Kidney epithelial cell (primary cell): Measurements from ENCODE around the gene CPOX. TPM values are rescaled to one million over a fixed set of nuclear protein-coding genes. Genes with fewer than 3 reads are reported as not detected.

Experiments
- DNase-seq: peaks from one replicate; pipeline ENCODE4 v3.0.0-alpha.2; 2010; ENCODE audit warnings: low read depth
- H3K27me3 ChIP-seq: 2 replicates; pipeline ENCODE4 v1.6.0; 2011; ENCODE audit warnings: low read length; ENCODE audit not compliant: control insufficient read depth, insufficient read depth
- H3K36me3 ChIP-seq: 2 replicates; pipeline ENCODE4 v1.5.1; 2011; ENCODE audit warnings: low read length; ENCODE audit not compliant: control insufficient read depth, insufficient read depth
- H3K4me3 ChIP-seq: 2 replicates; pipeline ENCODE4 v1.5.1; 2011; ENCODE audit warnings: low read depth, mild to moderate bottlenecking, control low read depth, low read length
- CTCF ChIP-seq: IDR thresholded peaks from 2 replicates; pipeline ENCODE4 v1.5.1; 2011; ENCODE audit warnings: mild to moderate bottlenecking, moderate library complexity, low read length, control low read depth, inconsistent platforms; ENCODE audit not compliant: insufficient read depth, poor library complexity, severe bottlenecking
- total RNA-seq: library from RNA; depleted of rRNA; stranded (reverse); fragments of >200 nt; gene quantifications from 2 replicates; pipeline ENCODE4 v1.2.3, GENCODE V29; 2015

CPOX gene
- total RNA-seq, 1 donor from 2014 or later = 26.5 TPM

GRCh38 chr3:98581474-98581873, 11.9 kb downstream of the CPOX start:
- no peaks in the 10 kb centered on the region for H3K36me3 ChIP-seq
- no peak for TF ChIP-seq CTCF
- DNase-seq = no peak

GRCh38 chr3:98580401-98581386, 12.7 kb downstream of the CPOX start:
- no peak for DNase-seq
- H3K4me3 ChIP-seq = no peak overlapping the region
- TF ChIP-seq CTCF = no peak
- no peaks in the 10 kb centered on the region for H3K36me3 ChIP-seq
- no peaks in the 10 kb centered on the region for H3K27me3 ChIP-seq

More at GRCh38 chr3:98581474-98581873, 11.9 kb downstream of the CPOX start:
- no peaks in the 10 kb centered on the region for H3K27me3 ChIP-seq
- H3K4me3 ChIP-seq = no peak overlapping the region

- no peak for TF ChIP-seq CTCF
- Histone ChIP-seq H3K36me3 (no peaks in the 10 kb centered on the region), H3K27me3 (no peaks in the 10 kb centered on the region), H3K4me3 (no peak overlapping the region)
- no peak for DNase-seq
Measured at GRCh38 chr3:98577178-98577895, 16.1 kb downstream of the CPOX start.

GRCh38 chr3:98574132-98574531, 19.3 kb downstream of the CPOX start:
- no peaks in the 10 kb centered on the region for H3K36me3 ChIP-seq
- no peak for DNase-seq
- no peak for TF ChIP-seq CTCF
- no peak overlapping the region for H3K4me3 ChIP-seq
- H3K27me3 ChIP-seq = no peaks in the 10 kb centered on the region

GRCh38 chr3:98573181-98573728, 20.2 kb downstream of the CPOX start:
- Histone ChIP-seq H3K27me3 (no peaks in the 10 kb centered on the region), H3K36me3 (no peaks in the 10 kb centered on the region), H3K4me3 (no peak overlapping the region)
- peak; percentile 51 for TF ChIP-seq CTCF
- no peak for DNase-seq
